ENCODE results near the gene KNDC1. TPM values are rescaled to one million over a fixed set of nuclear protein-coding genes. Genes with fewer than 3 reads are reported as not detected.
"Not testable (repeated sequence)": the region's sequence is repeated elsewhere in the genome, so short reads cannot be mapped to it uniquely, and the experiment has no call there.

KNDC1 gene
- total RNA-seq, 1 experiment from 2014 or later: 0.34 TPM

DNA sequence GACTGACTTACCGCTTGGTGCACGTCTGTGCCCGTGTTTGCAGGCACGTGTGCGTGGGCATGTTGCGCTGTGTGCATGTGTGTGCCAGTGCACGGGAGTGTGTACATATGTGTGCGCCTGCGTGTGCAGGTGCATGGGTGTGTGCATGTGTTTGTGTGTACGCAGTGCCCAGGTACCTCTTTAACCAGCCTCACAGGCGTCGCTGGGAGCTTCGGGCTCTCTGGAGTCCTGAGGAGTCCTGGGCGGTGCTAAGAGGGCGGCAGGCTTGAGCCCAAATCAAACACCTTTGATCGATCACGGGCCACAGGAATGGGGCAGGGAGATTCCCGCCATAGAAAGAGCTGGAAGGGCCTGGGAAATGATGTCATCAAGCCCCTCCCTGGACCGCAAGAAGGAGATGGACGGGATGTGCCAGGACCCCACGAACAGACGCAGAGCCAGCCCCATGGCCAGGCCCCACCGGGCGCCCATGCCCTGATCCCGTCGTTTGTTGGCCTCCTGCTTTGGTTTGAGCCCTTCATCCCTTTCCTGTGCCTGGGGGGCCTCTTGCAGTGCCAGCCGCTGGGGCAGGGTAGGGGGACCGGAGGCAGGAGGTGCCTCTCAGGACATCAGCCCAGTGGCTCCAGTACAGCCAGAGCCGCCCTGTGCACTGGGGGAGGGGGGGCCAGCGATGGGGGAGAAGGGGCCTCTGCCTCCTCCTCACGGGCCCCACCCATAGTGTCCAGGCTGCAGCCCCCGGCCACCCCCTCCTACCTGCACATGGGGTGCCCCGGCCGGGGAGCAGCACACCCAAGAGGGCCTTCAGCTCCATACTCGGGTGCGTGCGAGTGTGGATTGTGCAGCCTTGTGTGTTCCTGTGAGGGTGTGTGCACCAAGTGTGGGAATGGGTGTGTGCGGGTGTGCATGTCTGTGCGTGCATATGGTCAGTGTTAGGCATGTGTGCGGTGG, 5.8 kb downstream of the KNDC1 start:
- in situ Hi-C loops (cut with HindIII; ENCODE audit: low pct_unique_long_range_greater_than_20kb, low sequenced_read_pairs): no loop called here
- no peak for DNase-seq (ENCODE audit: low read depth, low spot score)

DNA sequence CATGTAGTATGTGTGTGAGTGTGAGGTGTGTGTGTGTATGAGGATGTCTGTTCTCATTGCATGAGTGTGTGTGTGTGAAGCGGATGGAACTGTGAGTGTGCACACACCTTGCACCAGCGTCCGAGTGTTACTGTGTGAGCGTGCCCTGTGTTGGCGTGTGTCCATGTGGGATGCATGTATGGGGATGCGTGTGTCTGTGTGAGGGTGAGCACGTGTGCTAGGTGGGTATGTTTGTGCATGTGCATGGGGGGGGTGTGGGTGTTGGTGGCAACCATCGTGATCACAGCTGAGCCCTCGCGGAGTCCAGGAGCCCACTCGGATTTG, 6.4 kb downstream of the KNDC1 start:
- in situ Hi-C loops (cut with HindIII; ENCODE audit: low pct_unique_long_range_greater_than_20kb, low sequenced_read_pairs): no loop called here
- DNase-seq (ENCODE audit: low read depth, low spot score): no peak

GRCh38 chr10:133166828-133167692, 7.0 kb downstream of the KNDC1 start:
- no peak for DNase-seq (ENCODE audit: low read depth, low spot score)
- in situ Hi-C loops (cut with HindIII; ENCODE audit: low pct_unique_long_range_greater_than_20kb, low sequenced_read_pairs): no loop called here

GRCh38 chr10:133167693-133168616, 7.9 kb downstream of the KNDC1 start:
- in situ Hi-C loops (cut with HindIII; ENCODE audit: low pct_unique_long_range_greater_than_20kb, low sequenced_read_pairs): no loop called here
- no peak for DNase-seq (ENCODE audit: low read depth, low spot score)

- DNase-seq (ENCODE audit: low read depth, low spot score): no peak
- in situ Hi-C loops (cut with HindIII; ENCODE audit: low pct_unique_long_range_greater_than_20kb, low sequenced_read_pairs): no loop called here
Observed at GRCh38 chr10:133168617-133169031, 8.6 kb downstream of the KNDC1 start.

- DNase-seq (ENCODE audit: low read depth, low spot score): no peak
- in situ Hi-C loops (cut with HindIII; ENCODE audit: low pct_unique_long_range_greater_than_20kb, low sequenced_read_pairs): no loop called here
Observed at GRCh38 chr10:133169173-133169947, 9.3 kb downstream of the KNDC1 start.

GRCh38 chr10:133170092-133170491, 10.1 kb downstream of the KNDC1 start:
- no peak for DNase-seq (ENCODE audit: low read depth, low spot score)
- in situ Hi-C loops (cut with HindIII; ENCODE audit: low pct_unique_long_range_greater_than_20kb, low sequenced_read_pairs): no loop called here

- in situ Hi-C loops (cut with HindIII; ENCODE audit: low pct_unique_long_range_greater_than_20kb, low sequenced_read_pairs): no loop called here
- DNase-seq (ENCODE audit: low read depth, low spot score): no peak
Observed at GRCh38 chr10:133173860-133174640, 14.0 kb downstream of the KNDC1 start.

- in situ Hi-C loops (cut with HindIII; ENCODE audit: low pct_unique_long_range_greater_than_20kb, low sequenced_read_pairs): no loop called here
- DNase-seq (ENCODE audit: low read depth, low spot score): no peak
Observed at GRCh38 chr10:133174689-133175263, 14.8 kb downstream of the KNDC1 start.

GRCh38 chr10:133175624-133176023, 15.6 kb downstream of the KNDC1 start:
- in situ Hi-C loops (cut with HindIII; ENCODE audit: low pct_unique_long_range_greater_than_20kb, low sequenced_read_pairs); DNase-seq (ENCODE audit: low read depth, low spot score): not testable (repeated sequence)

GRCh38 chr10:133176546-133176945, 16.5 kb downstream of the KNDC1 start:
- DNase-seq (ENCODE audit: low read depth, low spot score): no peak
- in situ Hi-C loops (cut with HindIII; ENCODE audit: low pct_unique_long_range_greater_than_20kb, low sequenced_read_pairs): no loop called here

DNA sequence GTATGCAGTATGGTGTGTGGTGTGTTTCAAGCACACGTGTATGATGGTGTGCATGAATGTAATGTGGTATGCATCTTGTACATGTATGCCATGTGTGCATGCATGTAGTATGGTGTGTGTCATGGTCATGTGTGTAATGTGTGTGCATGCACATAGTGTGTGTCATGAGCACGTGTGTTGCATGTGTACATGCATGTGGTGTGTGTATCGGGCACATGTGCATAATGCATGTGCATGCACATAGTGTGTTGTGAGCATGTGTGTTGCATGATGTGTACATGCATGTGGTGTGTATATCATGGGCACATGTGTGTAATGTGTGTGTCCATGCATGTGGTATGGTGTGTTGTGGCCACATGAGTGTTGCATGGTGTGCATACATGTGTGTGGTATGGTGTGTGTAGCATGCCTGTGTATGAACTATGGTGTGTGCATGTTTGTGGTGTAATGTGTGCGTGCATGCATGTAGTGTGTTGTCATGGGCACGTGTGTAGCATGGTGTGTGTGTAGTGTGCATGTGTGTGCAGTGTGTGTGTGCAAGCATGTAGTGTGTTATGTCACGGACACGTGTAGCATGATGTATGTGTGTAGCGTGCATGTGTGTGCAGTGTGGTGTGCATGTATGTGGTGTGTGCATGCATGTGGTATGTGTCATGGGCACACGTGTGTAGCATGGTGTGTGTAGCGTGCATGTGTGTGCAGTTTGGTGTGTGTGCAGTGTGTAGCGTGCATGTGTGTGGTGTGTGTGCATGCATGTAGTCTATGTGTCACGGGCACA, 17.6 kb downstream of the KNDC1 start:
- in situ Hi-C loops (cut with HindIII; ENCODE audit: low pct_unique_long_range_greater_than_20kb, low sequenced_read_pairs): no loop called here
- no peak for DNase-seq (ENCODE audit: low read depth, low spot score)

DNA sequence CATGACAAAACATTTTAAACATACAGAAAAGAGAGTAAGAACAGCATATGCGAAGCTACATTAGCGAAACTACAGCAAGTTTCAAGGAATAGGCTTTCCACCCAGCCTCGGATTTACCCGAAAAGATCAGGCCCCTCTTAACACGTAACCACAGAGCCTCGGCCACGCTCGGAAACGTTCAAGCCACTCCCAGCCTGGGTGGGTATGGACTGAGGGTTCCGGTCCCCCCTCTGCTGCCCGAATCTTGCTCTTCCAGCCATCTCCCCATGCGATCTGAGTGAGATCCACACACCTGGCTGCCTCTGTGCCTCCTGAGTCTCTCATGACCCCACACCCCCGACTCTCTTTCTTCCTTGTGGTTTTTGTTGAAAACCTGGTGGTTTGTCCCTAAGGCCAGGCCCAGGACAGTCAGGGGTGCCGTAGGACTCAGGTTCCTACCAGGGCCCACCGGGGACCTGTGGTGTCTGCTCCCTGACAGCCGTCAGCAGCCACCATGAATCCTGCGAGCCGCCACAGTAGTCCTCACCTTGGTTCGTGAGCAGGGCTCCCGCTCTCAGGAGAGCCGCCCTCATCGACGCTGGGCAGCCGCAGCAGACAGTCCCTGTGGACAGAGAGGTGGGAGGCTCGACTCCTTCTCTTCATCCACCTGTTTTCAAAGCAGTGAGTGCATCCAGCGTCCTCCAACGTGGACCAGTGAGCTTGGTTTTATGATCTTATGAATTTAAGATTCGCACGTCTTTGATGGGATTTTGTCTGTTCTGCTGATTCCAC, 18.5 kb downstream of the KNDC1 start:
- in situ Hi-C loops (cut with HindIII; ENCODE audit: low pct_unique_long_range_greater_than_20kb, low sequenced_read_pairs): no loop called here

GRCh38 chr10:133179128-133179520, 19.1 kb downstream of the KNDC1 start:
- in situ Hi-C loops (cut with HindIII; ENCODE audit: low pct_unique_long_range_greater_than_20kb, low sequenced_read_pairs): no loop called here
- DNase-seq (ENCODE audit: low read depth, low spot score): no peak

More for the DNA sequence above, 18.5 kb downstream of the KNDC1 start:
- no peak for DNase-seq (ENCODE audit: low read depth, low spot score)

GRCh38 chr10:133179651-133180050, 19.6 kb downstream of the KNDC1 start:
- in situ Hi-C loops (cut with HindIII; ENCODE audit: low pct_unique_long_range_greater_than_20kb, low sequenced_read_pairs): no loop called here
- no peak for DNase-seq (ENCODE audit: low read depth, low spot score)

Measured in SK-MEL-5 (cell line).